GM23338 (cell line): ENCODE measurements around the gene THSD8. TPM values are rescaled to one million over a fixed set of nuclear protein-coding genes. Genes with fewer than 3 reads are reported as not detected.

ENCODE experiments used
- ATAC-seq: fragments of 200-7000 bp; cut with Tn5 transposase; 3 replicates; pipeline ENCODE4 v1.9.1; 2020
- DNase-seq: peaks from one replicate; pipeline ENCODE4 v3.0.0-alpha.2; 2015; ENCODE audit warnings: low spot score
- H2AFZ ChIP-seq: fragments of 200-600 bp; sonication (generic); 2 replicates; pipeline ENCODE4 v1.8.0; 2016; ENCODE audit warnings: antibody characterized with exemption, mild to moderate bottlenecking, moderate library complexity
- H3F3A ChIP-seq: fragments of 200-600 bp; sonication (generic); replicated peaks from 2 replicates; pipeline ENCODE4 v1.8.0; 2017; ENCODE audit warnings: antibody characterized with exemption, mixed run types, low read depth
- H3K27ac ChIP-seq: fragments of 200-600 bp; sonication (generic); 2 replicates; pipeline ENCODE4 v1.6.1; 2016; ENCODE audit warnings: low read depth
- H3K27me3 ChIP-seq: fragments of 200-600 bp; sonication (generic); 2 replicates; pipeline ENCODE4 v1.8.0; 2016; ENCODE audit warnings: mild to moderate bottlenecking, mixed run types, moderate library complexity; ENCODE audit not compliant: insufficient read depth
- H3K36me3 ChIP-seq: fragments of 200-600 bp; sonication (generic); 2 replicates; pipeline ENCODE4 v1.8.0; 2016; ENCODE audit warnings: mild to moderate bottlenecking; ENCODE audit not compliant: insufficient read depth
- H3K4me1 ChIP-seq: fragments of 200-600 bp; sonication (generic); 2 replicates; pipeline ENCODE4 v1.8.0; 2016; ENCODE audit warnings: mild to moderate bottlenecking, moderate library complexity; ENCODE audit not compliant: insufficient read depth
- H3K4me2 ChIP-seq: fragments of 200-600 bp; sonication (generic); 2 replicates; pipeline ENCODE4 v1.7.1; 2017; ENCODE audit warnings: mixed run types
- H3K4me3 ChIP-seq: fragments of 200-600 bp; sonication (generic); 2 replicates; pipeline ENCODE4 v1.6.1; 2016; ENCODE audit warnings: mixed run types
- H3K79me2 ChIP-seq: fragments of 200-600 bp; sonication (generic); replicated peaks from 2 replicates; pipeline ENCODE4 v1.8.0; 2017; ENCODE audit warnings: mild to moderate bottlenecking; ENCODE audit not compliant: insufficient read depth
- H3K9me2 ChIP-seq: fragments of 200-600 bp; sonication (generic); 2 replicates; pipeline ENCODE4 v1.8.0; 2017; ENCODE audit not compliant: insufficient read depth
- H4K20me1 ChIP-seq: fragments of 200-600 bp; sonication (generic); replicated peaks from 2 replicates; pipeline ENCODE4 v1.8.0; 2017; ENCODE audit warnings: mild to moderate bottlenecking; ENCODE audit not compliant: insufficient read depth
- H3K27ac Mint-ChIP-seq: 2 replicates; pipeline ENCODE4 v1.8.0; 2020; ENCODE audit warnings: inconsistent platforms, mild to moderate bottlenecking, moderate library complexity, mixed read lengths
- H3K27me3 Mint-ChIP-seq: 3 replicates; pipeline ENCODE4 v1.8.0; 2022; ENCODE audit warnings: low read depth, mild to moderate bottlenecking, moderate library complexity, mixed read lengths, inconsistent platforms; ENCODE audit not compliant: insufficient read depth, poor library complexity
- H3K36me3 Mint-ChIP-seq: 3 replicates; pipeline ENCODE4 v1.8.0; 2021; ENCODE audit warnings: low read depth, mild to moderate bottlenecking, inconsistent platforms, moderate library complexity, mixed read lengths
- H3K4me1 Mint-ChIP-seq: 3 replicates; pipeline ENCODE4 v1.8.0; 2020; ENCODE audit warnings: mild to moderate bottlenecking, inconsistent platforms, mixed read lengths
- H3K4me3 Mint-ChIP-seq: 3 replicates; pipeline ENCODE4 v1.8.0; 2021; ENCODE audit warnings: moderate library complexity, mild to moderate bottlenecking, inconsistent platforms, mixed read lengths
- H3K9me3 Mint-ChIP-seq: 3 replicates; pipeline ENCODE4 v1.8.0; 2020; ENCODE audit warnings: moderate library complexity, mild to moderate bottlenecking, inconsistent platforms, mixed read lengths
- CREB1 ChIP-seq: fragments of 250-450 bp; sonication (Bioruptor Pico); IDR thresholded peaks from 2 replicates; pipeline ENCODE4 v1.5.0; 2020; ENCODE audit warnings: low read depth, mild to moderate bottlenecking, moderate library complexity
- ETS1 ChIP-seq: IDR thresholded peaks from 2 replicates; pipeline ENCODE4 v1.6.1; 2016; ENCODE audit warnings: antibody characterized with exemption
- EZH2 ChIP-seq: fragments of 200-600 bp; sonication (generic); IDR thresholded peaks from one replicate; pipeline ENCODE4 v1.8.0; 2017; ENCODE audit warnings: antibody characterized with exemption, mild to moderate bottlenecking, low read depth; ENCODE audit not compliant: unreplicated experiment
- JUNB ChIP-seq: IDR thresholded peaks from one replicate; pipeline ENCODE4 v1.6.1; 2016; ENCODE audit warnings: antibody characterized with exemption; ENCODE audit not compliant: unreplicated experiment
- NANOG ChIP-seq: IDR thresholded peaks from 2 replicates; pipeline ENCODE4 v1.6.1; 2016; ENCODE audit warnings: antibody characterized with exemption, borderline replicate concordance
- POLR2AphosphoS5 ChIP-seq: IDR thresholded peaks from 2 replicates; pipeline ENCODE4 v1.6.1; 2016; ENCODE audit warnings: antibody characterized with exemption, low read depth
- STAT1 ChIP-seq: IDR thresholded peaks from one replicate; pipeline ENCODE4 v1.6.1; 2016; ENCODE audit warnings: antibody characterized with exemption; ENCODE audit not compliant: unreplicated experiment
- ZNF114 ChIP-seq: fragments of 250-450 bp; sonication (Bioruptor Pico); IDR thresholded peaks from 2 replicates; pipeline ENCODE4 v1.5.0; 2020; ENCODE audit warnings: mild to moderate bottlenecking, moderate library complexity
- ZNF331 ChIP-seq: fragments of 250-450 bp; sonication (Bioruptor Pico); IDR thresholded peaks from 2 replicates; pipeline ENCODE4 v1.5.0; 2020; ENCODE audit warnings: low read depth, mild to moderate bottlenecking, moderate library complexity
- polyA plus RNA-seq: library from polyadenylated mRNA; unstranded; fragments of >200 nt; fragmentation: Nextera tagmentation; extraction: Ambion mirVana; gene quantifications from 2 replicates; pipeline ENCODE4 v1.2.1, GENCODE V29; 2016
- total RNA-seq: library from RNA; depleted of rRNA; stranded (reverse); fragments of >200 nt; shearing (Covaris generic); gene quantifications from 2 replicates; pipeline ENCODE4 v1.2.3, GENCODE V29; 2014
- TF ChIP-seq, protein P1 (sequence below): fragments of 250-450 bp; sonication (Bioruptor Pico); IDR thresholded peaks from 2 replicates; pipeline ENCODE4 v1.5.0; 2020; ENCODE audit warnings: mild to moderate bottlenecking, moderate library complexity

The THSD8 gene
- total and polyA plus RNA-seq, 2 experiments from 2014 or later, result 0.38 to 38.5 TPM

DNA sequence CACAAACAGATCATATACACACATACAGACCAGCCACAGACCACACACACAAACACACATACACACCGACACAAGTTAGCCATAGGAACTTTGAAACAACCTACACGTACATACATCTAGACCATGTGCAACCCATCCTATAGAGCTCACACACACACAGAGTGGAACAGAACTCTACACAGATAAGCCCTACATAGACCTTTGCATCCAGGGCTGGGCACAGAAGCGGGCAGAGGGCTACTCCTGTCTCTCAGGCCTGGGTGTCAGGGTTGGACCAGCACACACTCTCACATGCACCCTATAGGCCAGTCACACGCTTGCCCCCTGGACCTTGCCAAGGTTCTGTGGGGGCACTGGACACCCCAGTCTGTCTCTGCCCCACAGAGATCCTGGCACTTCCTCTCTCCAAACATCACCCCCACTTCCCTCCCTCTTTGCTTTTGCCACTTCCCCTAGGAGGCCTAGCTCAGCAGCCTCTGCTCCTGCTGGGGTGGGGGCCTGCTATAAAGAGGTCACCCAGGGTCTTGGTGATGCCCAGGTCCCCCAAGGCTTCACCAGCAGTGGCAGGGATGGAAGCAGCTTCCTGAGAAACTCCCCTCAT is 16.3 kb upstream of the THSD8 start:
- H3F3A ChIP-seq, result peaks cover 29% of the 10 kb centered on the region
- no peaks in the 10 kb centered on the region for H4K20me1 ChIP-seq
- H3K9me2 ChIP-seq, result no peaks in the 10 kb centered on the region
- H3K4me3 ChIP-seq, result no peak overlapping the region
- ATAC-seq (no peak), DNase-seq (no peak)
- no peak overlapping the region for H3K4me2 ChIP-seq
- no peaks in the 10 kb centered on the region for H3K36me3 ChIP-seq
- Mint-ChIP-seq H3K27ac (no peak overlapping the region), H3K36me3 (no peaks in the 10 kb centered on the region; the same call in 2 of the 3 replicates), H3K4me3 (no peak overlapping the region), H3K4me1 (peaks cover 22% of the 10 kb centered on the region), H3K9me3 (no peaks in the 10 kb centered on the region), H3K27me3 (peaks cover 16% of the 10 kb centered on the region)
- H2AFZ ChIP-seq, result no peak overlapping the region
- H3K4me1 ChIP-seq, result peaks cover 25% of the 10 kb centered on the region
- TF ChIP-seq NANOG, result no peak
- TF ChIP-seq ZNF331 (CRISPR knock-in tag), result no peak
- TF ChIP-seq STAT1, result no peak
- TF ChIP-seq ETS1, result no peak
- no peak for TF ChIP-seq ZNF114 (CRISPR knock-in tag)
- no peaks in the 10 kb centered on the region for H3K79me2 ChIP-seq
- H3K27me3 ChIP-seq, result peaks cover 1% of the 10 kb centered on the region
- no peak overlapping the region for H3K27ac ChIP-seq

DNA sequence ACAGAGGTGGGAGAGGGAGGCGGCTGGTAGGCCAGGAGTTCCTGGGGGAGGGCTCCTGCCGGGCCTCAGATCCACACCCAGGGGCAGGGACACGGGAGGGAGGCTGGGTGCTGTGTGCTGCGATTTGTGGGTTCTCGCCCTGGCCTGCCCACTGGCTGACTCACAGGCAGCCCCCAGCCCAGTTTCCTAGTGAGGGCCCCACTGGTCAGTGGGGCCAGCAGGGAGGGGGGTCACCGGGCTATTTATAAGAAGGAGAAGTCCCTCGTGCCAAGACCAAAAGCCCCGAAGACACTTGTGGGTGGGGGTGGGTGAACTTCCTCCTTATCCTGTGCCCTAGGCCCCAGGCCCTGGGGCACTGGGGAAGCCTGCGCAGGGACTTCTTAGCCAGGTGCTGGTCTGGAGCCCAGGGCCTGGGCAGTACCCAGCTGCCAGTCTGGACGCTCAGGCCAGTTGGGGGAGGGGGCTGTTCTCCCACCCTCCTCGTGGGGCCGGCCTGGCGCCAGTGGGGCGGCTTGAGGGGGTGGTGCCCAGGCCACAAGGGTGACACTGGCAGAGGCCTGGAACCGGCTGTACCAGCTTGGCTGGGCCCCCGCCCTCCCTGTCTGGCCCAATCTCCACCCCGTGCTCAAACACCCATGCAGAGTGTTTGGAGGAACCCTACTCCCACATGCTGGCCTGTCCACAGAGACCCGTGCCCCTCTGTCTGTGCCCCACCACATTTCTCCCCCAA is 15.6 kb upstream of the THSD8 start:
- H3K27ac ChIP-seq, result no peak overlapping the region
- Mint-ChIP-seq H3K36me3 (no peaks in the 10 kb centered on the region; the same call in 2 of the 3 replicates), H3K27me3 (peaks cover 24% of the 10 kb centered on the region), H3K4me3 (no peak overlapping the region), H3K4me1 (peaks cover 27% of the 10 kb centered on the region), H3K9me3 (no peaks in the 10 kb centered on the region), H3K27ac (no peak overlapping the region)
- DNase-seq, result no peak
- peaks cover 9% of the 10 kb centered on the region for H3K27me3 ChIP-seq
- no peak overlapping the region for H3K4me2 ChIP-seq
- no peaks in the 10 kb centered on the region for H4K20me1 ChIP-seq
- peaks cover 36% of the 10 kb centered on the region for H3F3A ChIP-seq
- H3K36me3 ChIP-seq, result no peaks in the 10 kb centered on the region
- ATAC-seq, result no peak
- no peak overlapping the region for H2AFZ ChIP-seq
- no peak overlapping the region for H3K4me3 ChIP-seq
- no peaks in the 10 kb centered on the region for H3K79me2 ChIP-seq
- no peaks in the 10 kb centered on the region for H3K9me2 ChIP-seq
- peaks cover 32% of the 10 kb centered on the region for H3K4me1 ChIP-seq
- TF ChIP-seq NANOG (no peak), EZH2 (no peak), JUNB (no peak), CREB1 (no peak), ZNF114 (CRISPR knock-in tag) (no peak), POLR2AphosphoS5 (no peak)
- TF ChIP-seq, protein P1, sequence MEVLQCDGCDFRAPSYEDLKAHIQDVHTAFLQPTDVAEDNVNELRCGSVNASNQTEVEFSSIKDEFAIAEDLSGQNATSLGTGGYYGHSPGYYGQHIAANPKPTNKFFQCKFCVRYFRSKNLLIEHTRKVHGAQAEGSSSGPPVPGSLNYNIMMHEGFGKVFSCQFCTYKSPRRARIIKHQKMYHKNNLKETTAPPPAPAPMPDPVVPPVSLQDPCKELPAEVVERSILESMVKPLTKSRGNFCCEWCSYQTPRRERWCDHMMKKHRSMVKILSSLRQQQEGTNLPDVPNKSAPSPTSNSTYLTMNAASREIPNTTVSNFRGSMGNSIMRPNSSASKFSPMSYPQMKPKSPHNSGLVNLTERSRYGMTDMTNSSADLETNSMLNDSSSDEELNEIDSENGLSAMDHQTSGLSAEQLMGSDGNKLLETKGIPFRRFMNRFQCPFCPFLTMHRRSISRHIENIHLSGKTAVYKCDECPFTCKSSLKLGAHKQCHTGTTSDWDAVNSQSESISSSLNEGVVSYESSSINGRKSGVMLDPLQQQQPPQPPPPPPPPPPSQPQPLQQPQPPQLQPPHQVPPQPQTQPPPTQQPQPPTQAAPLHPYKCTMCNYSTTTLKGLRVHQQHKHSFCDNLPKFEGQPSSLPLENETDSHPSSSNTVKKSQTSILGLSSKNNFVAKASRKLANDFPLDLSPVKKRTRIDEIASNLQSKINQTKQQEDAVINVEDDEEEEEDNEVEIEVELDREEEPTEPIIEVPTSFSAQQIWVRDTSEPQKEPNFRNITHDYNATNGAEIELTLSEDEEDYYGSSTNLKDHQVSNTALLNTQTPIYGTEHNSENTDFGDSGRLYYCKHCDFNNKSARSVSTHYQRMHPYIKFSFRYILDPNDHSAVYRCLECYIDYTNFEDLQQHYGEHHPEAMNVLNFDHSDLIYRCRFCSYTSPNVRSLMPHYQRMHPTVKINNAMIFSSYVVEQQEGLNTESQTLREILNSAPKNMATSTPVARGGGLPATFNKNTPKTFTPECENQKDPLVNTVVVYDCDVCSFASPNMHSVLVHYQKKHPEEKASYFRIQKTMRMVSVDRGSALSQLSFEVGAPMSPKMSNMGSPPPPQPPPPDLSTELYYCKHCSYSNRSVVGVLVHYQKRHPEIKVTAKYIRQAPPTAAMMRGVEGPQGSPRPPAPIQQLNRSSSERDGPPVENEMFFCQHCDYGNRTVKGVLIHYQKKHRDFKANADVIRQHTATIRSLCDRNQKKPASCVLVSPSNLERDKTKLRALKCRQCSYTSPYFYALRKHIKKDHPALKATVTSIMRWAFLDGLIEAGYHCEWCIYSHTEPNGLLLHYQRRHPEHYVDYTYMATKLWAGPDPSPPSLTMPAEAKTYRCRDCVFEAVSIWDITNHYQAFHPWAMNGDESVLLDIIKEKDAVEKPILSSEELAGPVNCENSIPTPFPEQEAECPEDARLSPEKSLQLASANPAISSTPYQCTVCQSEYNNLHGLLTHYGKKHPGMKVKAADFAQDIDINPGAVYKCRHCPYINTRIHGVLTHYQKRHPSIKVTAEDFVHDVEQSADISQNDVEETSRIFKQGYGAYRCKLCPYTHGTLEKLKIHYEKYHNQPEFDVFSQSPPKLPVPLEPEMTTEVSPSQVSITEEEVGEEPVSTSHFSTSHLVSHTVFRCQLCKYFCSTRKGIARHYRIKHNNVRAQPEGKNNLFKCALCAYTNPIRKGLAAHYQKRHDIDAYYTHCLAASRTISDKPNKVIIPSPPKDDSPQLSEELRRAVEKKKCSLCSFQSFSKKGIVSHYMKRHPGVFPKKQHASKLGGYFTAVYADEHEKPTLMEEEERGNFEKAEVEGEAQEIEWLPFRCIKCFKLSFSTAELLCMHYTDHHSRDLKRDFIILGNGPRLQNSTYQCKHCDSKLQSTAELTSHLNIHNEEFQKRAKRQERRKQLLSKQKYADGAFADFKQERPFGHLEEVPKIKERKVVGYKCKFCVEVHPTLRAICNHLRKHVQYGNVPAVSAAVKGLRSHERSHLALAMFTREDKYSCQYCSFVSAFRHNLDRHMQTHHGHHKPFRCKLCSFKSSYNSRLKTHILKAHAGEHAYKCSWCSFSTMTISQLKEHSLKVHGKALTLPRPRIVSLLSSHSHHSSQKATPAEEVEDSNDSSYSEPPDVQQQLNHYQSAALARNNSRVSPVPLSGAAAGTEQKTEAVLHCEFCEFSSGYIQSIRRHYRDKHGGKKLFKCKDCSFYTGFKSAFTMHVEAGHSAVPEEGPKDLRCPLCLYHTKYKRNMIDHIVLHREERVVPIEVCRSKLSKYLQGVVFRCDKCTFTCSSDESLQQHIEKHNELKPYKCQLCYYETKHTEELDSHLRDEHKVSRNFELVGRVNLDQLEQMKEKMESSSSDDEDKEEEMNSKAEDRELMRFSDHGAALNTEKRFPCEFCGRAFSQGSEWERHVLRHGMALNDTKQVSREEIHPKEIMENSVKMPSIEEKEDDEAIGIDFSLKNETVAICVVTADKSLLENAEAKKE, result no peak
